Colonic mucosa (tissue), 4 donors: ENCODE measurements around the gene GMDS. TPM values are rescaled to one million over a fixed set of nuclear protein-coding genes. Genes with fewer than 3 reads are reported as not detected.

ENCODE experiments used
- DNase-seq: peaks from one replicate; pipeline ENCODE4 v3.0.0-alpha.2; 2020
- H3K27ac ChIP-seq: fragments of 200-600 bp; one replicate; pipeline ENCODE4 v1.8.0; 2021
- H3K27me3 ChIP-seq: fragments of 200-600 bp; one replicate; pipeline ENCODE4 v1.8.0; 2021
- H3K36me3 ChIP-seq: fragments of 200-600 bp; one replicate; pipeline ENCODE4 v1.8.0; 2021
- H3K4me1 ChIP-seq: fragments of 200-600 bp; one replicate; pipeline ENCODE4 v1.8.0; 2021; ENCODE audit warnings: mild to moderate bottlenecking
- H3K4me3 ChIP-seq: fragments of 200-600 bp; one replicate; pipeline ENCODE4 v1.8.0; 2021
- H3K9ac ChIP-seq, 2 donors: one replicate each; pipeline ENCODE4 v1.7.0; 2013; ENCODE audit warnings: control low read depth in 2 of 2, low read depth in 2 of 2, low read length in 2 of 2
- H3K9me3 ChIP-seq: fragments of 200-600 bp; one replicate; pipeline ENCODE4 v1.8.0; 2021
- intact Hi-C: fragments of 100-400 bp; cut with DNase I; formaldehyde crosslinking; loops from one replicate; pipeline ENCODE4 v1.14.1; 2022
- total RNA-seq, 2 donors: library from RNA; stranded (reverse); fragmentation: NEBNext Ultra II Directional in 1 of 2; extraction: Animal tissue kit (Norgen Biotek cat#: 25700) in 1 of 2; gene quantifications; one replicate each; pipeline ENCODE4 v1.2.1, GENCODE V29; 2021
- TF ChIP-seq, protein P1 (sequence below): fragments of 200-600 bp; IDR thresholded peaks from one replicate; pipeline ENCODE4 v1.8.0; 2022; ENCODE audit warnings: antibody characterized with exemption, mild to moderate bottlenecking
- donor health status: healthy.
- donor health status: DM: no; HTN: no; CAD: no.
- donor health status: DM: no; HTN: no; CAD: no.

The GMDS gene
- total RNA-seq, 2 donors from 2014 or later = 247 to 272 TPM

DNA sequence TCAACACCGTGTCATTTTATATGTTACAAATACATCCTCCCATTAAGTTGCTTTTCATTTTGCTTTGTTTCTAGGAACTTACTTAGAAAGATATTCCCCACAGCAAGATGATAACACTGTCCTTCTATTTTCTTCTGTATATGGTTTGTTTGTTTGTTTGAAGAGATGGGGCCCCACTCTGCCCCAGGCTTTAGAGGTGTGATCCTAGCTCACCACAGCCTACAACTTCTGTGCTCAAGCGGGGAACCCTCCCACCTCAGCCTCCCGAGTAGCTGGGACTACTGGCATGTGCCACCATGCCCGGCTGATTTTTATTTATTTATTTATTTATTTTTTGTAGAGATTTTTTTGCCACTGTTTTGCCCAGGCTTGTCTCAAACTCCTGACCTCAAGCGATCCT is 14.2 kb upstream of the GMDS start:
- no peak for DNase-seq
- H3K27ac ChIP-seq = peak overlapping the region; percentile 86

DNA sequence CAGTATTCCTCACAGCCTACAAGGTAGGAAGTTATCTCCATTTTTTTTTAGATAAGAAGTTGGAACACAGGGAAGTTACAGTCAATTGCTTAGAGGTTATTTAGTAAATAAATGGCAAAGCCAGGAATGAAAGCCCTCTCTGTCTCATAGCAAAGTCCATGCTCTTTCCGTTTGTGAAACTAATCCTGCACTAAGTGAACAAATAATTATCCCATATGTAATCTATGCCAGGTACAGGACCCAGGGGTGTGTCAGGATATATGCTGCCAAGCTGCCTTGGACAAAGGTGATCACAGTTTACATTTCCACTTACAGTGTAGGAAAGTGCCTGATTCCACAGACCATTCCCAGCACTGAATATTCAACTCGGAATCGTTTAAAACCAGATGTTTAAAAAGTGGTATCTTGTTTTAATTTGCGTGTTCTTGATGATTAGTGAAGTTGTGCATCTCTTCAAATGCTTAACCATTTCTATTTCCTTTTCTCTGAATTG is 13.6 kb upstream of the GMDS start:
- Histone ChIP-seq H3K9me3 (no peaks in the 10 kb centered on the region), H3K9ac (peak overlapping the region in 1 of 2 donors; percentile 39), H3K27me3 (no peaks in the 10 kb centered on the region), H3K27ac (peak overlapping the region; percentile 86), H3K36me3 (no peaks in the 10 kb centered on the region), H3K4me1 (no peaks in the 10 kb centered on the region), H3K4me3 (no peak overlapping the region)
- peak; percentile 74 for DNase-seq
- intact Hi-C loops = no loop called here
- TF ChIP-seq, protein P1, sequence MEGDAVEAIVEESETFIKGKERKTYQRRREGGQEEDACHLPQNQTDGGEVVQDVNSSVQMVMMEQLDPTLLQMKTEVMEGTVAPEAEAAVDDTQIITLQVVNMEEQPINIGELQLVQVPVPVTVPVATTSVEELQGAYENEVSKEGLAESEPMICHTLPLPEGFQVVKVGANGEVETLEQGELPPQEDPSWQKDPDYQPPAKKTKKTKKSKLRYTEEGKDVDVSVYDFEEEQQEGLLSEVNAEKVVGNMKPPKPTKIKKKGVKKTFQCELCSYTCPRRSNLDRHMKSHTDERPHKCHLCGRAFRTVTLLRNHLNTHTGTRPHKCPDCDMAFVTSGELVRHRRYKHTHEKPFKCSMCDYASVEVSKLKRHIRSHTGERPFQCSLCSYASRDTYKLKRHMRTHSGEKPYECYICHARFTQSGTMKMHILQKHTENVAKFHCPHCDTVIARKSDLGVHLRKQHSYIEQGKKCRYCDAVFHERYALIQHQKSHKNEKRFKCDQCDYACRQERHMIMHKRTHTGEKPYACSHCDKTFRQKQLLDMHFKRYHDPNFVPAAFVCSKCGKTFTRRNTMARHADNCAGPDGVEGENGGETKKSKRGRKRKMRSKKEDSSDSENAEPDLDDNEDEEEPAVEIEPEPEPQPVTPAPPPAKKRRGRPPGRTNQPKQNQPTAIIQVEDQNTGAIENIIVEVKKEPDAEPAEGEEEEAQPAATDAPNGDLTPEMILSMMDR = no peak

More for the DNA sequence above, 14.2 kb upstream of the GMDS start:
- intact Hi-C loops = no loop called here
- H3K9ac ChIP-seq = peak overlapping the region in 1 of 2 donors; percentile 39
- H3K9me3 ChIP-seq = no peaks in the 10 kb centered on the region
- TF ChIP-seq, protein P1 = no peak
- H3K36me3 ChIP-seq = no peaks in the 10 kb centered on the region
- H3K4me1 ChIP-seq = no peaks in the 10 kb centered on the region
- H3K4me3 ChIP-seq = no peak overlapping the region
- H3K27me3 ChIP-seq = no peaks in the 10 kb centered on the region

GRCh38 chr6:2258112-2258511 is 12.7 kb upstream of the GMDS start:
- H3K27me3 ChIP-seq = no peaks in the 10 kb centered on the region
- no peaks in the 10 kb centered on the region for H3K4me1 ChIP-seq
- intact Hi-C loops = no loop called here
- no peaks in the 10 kb centered on the region for H3K9me3 ChIP-seq
- no peak for DNase-seq
- H3K36me3 ChIP-seq = no peaks in the 10 kb centered on the region
- H3K27ac ChIP-seq = peak overlapping the region; percentile 86
- TF ChIP-seq, protein P1 = no peak
- H3K9ac ChIP-seq = no peak overlapping the region
- H3K4me3 ChIP-seq = no peak overlapping the region

- intact Hi-C loops = no loop called here
- no peaks in the 10 kb centered on the region for H3K9me3 ChIP-seq
- H3K4me1 ChIP-seq = no peaks in the 10 kb centered on the region
- H3K27me3 ChIP-seq = no peaks in the 10 kb centered on the region
- TF ChIP-seq, protein P1 = no peak
- DNase-seq = peak; percentile 93
- H3K27ac ChIP-seq = peak overlapping the region; percentile 86
- no peak overlapping the region for H3K9ac ChIP-seq
- no peaks in the 10 kb centered on the region for H3K36me3 ChIP-seq
- no peak overlapping the region for H3K4me3 ChIP-seq
Observed at GRCh38 chr6:2257363-2257762, 12.0 kb upstream of the GMDS start.

- no peaks in the 10 kb centered on the region for H3K9me3 ChIP-seq
- DNase-seq = no peak
- no peak overlapping the region for H3K4me3 ChIP-seq
- intact Hi-C loops = no loop called here
- H3K27ac ChIP-seq = no peak overlapping the region
- no peaks in the 10 kb centered on the region for H3K27me3 ChIP-seq
- H3K9ac ChIP-seq = no peak overlapping the region
- TF ChIP-seq, protein P1 = no peak
- H3K4me1 ChIP-seq = no peaks in the 10 kb centered on the region
- no peaks in the 10 kb centered on the region for H3K36me3 ChIP-seq
Observed at GRCh38 chr6:2254747-2255146, 9.3 kb upstream of the GMDS start.
